ENCODE data around the gene COPG1. TPM values are rescaled to one million over a fixed set of nuclear protein-coding genes. Genes with fewer than 3 reads are reported as not detected.

The COPG1 gene
- total and polyA plus RNA-seq, 2 of the 13 experiments (the other 11 are each of a cell fraction or from before 2014, with no cell fraction given), result 98.6 to 166 TPM

- no peak for TF ChIP-seq AKNA (CRISPR knock-in tag; IDR thresholded peaks at IDR 0.05; ENCODE audit: borderline replicate concordance)
- TF ChIP-seq JUN (CRISPR knock-in tag; IDR thresholded peaks at IDR 0.05), result no peak
- no peak; the same call in 1 of the 2 replicates for TF ChIP-seq DNMT1 (CRISPR knock-in tag; IDR thresholded peaks at IDR 0.05)
- TF ChIP-seq SP1 (IDR thresholded peaks at IDR 0.05), result no peak
- peak; percentile 44; the same call in 1 of the 2 replicates for TF ChIP-seq SP1 (CRISPR knock-in tag; IDR thresholded peaks at IDR 0.05)
- TF ChIP-seq NFKBIZ (CRISPR knock-in tag; IDR thresholded peaks at IDR 0.05), result no peak
- no peak for TF ChIP-seq SMARCE1 (IDR thresholded peaks at IDR 0.05; ENCODE audit: borderline replicate concordance)
- peak; percentile 36; the same call in 1 of the 2 replicates for TF ChIP-seq ZNF350 (CRISPR knock-in tag; IDR thresholded peaks at IDR 0.05; ENCODE audit: borderline replicate concordance, low read depth)
Measured at GRCh38 chr3:129316248-129317013, 67.0 kb downstream of the COPG1 start (continued).
